ENCODE results near the gene C18orf54. TPM values are rescaled to one million over a fixed set of nuclear protein-coding genes. Genes with fewer than 3 reads are reported as not detected.
"Not testable (repeated sequence)": the region's sequence is repeated elsewhere in the genome, so short reads cannot be mapped to it uniquely, and the experiment has no call there.

The C18orf54 gene
- total RNA-seq, 3 donors from 2014 or later (not counting 1 experiment from before 2014, with no cell fraction given) = 1.8 to 3.2 (median 2.0) TPM

GRCh38 chr18:54382076-54382475 lies 24.4 kb downstream of the C18orf54 start:
- Mint-ChIP-seq H3K36me3 (no peaks in the 10 kb centered on the region), H3K4me1 (no peaks in the 10 kb centered on the region), H3K27ac (no peak overlapping the region), H3K9me3 (no peaks in the 10 kb centered on the region), H3K4me3 (no peak overlapping the region), H3K27me3 (ENCODE audit: low read depth in 2 of 2) (no peaks in the 10 kb centered on the region)
- DNase-seq = no peak
- no peaks in the 10 kb centered on the region for H3K36me3 ChIP-seq (ENCODE audit: control insufficient read depth, insufficient read depth, low read length)
- intact Hi-C loops (cut with micrococcal nuclease) = no loop called here
- H3K27me3 ChIP-seq (ENCODE audit: control insufficient read depth, insufficient read depth, low read length) = no peaks in the 10 kb centered on the region
- WGBS (ENCODE audit: insufficient coverage) = 100% methylated on average over 3 of the region's 3 CpGs
- H3K4me1 ChIP-seq (ENCODE audit: control insufficient read depth, insufficient read depth, low read length) = no peaks in the 10 kb centered on the region
- no peak overlapping the region for H3K27ac ChIP-seq (ENCODE audit: low read length)
- no peak overlapping the region for H3K4me3 ChIP-seq (ENCODE audit: low read length)
- no peak for ATAC-seq
- no peaks in the 10 kb centered on the region for H3K9me3 ChIP-seq (ENCODE audit: control insufficient read depth, insufficient read depth, low read length)
- no peak for TF ChIP-seq CTCF (IDR thresholded peaks at IDR 0.05)

DNA sequence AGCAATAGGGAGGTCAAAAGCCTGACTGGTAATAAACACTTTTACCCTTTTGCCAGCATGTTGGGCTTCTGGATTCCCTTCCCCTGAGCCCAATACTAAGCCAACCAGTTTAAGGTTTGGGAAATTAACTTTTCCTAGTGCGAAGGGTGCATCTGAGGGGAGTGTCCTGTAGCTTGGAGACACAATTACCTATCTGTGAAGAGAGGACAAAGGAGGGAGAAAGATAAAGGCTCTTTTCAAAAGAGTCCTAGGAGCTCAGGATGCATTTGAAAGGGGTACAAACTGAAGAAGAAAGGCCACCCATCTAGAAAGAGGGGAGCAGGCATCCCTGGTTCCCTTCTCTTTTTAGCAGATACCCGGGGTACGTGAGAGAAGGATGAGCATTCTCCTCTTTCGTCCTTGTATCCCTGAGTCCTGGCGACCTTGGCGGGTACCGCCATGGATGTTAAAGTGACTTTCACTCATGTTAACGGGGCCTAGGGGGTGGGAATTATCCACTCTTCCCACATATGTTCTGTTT lies 25.1 kb downstream of the C18orf54 start:
- DNase-seq (no peak), ATAC-seq (no peak)
- Histone ChIP-seq H3K27me3 (ENCODE audit: control insufficient read depth, insufficient read depth, low read length) (no peaks in the 10 kb centered on the region), H3K27ac (ENCODE audit: low read length) (no peak overlapping the region), H3K9me3 (ENCODE audit: control insufficient read depth, insufficient read depth, low read length) (no peaks in the 10 kb centered on the region), H3K4me3 (ENCODE audit: low read length) (no peak overlapping the region), H3K4me1 (ENCODE audit: control insufficient read depth, insufficient read depth, low read length) (no peaks in the 10 kb centered on the region), H3K36me3 (ENCODE audit: control insufficient read depth, insufficient read depth, low read length) (no peaks in the 10 kb centered on the region)
- TF ChIP-seq CTCF (IDR thresholded peaks at IDR 0.05) = no peak
- Mint-ChIP-seq H3K27me3 (ENCODE audit: low read depth in 2 of 2) (no peaks in the 10 kb centered on the region), H3K4me3 (no peak overlapping the region), H3K36me3 (no peaks in the 10 kb centered on the region), H3K9me3 (no peaks in the 10 kb centered on the region), H3K27ac (no peak overlapping the region), H3K4me1 (no peaks in the 10 kb centered on the region)
- WGBS (ENCODE audit: insufficient coverage) = 100% methylated on average over 8 of the region's 8 CpGs
- intact Hi-C loops (cut with micrococcal nuclease) = no loop called here

DNA sequence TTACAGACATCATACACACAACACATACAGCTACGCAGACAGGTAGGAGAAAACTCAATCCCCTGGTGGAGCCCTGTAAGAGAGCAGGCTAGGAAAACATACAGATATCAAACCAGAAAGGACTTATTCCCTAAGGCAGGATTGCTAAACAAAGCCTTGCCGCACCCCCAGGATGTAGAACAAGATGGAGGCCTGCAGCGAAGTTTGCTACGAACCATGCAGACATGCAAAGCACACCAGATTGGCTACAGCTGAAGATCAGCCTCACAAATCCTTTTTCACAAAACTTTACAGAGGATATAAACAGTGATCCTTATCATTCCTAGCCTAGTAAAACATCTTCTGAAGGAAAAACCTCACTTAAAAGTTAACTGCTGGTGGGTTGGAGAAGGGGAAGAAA lies 28.3 kb downstream of the C18orf54 start:
- 90% methylated on average over 4 of the region's 4 CpGs for WGBS (ENCODE audit: insufficient coverage)
- intact Hi-C loops (cut with micrococcal nuclease) = no loop called here
- Histone ChIP-seq H3K9me3 (ENCODE audit: control insufficient read depth, insufficient read depth, low read length) (no peaks in the 10 kb centered on the region), H3K27me3 (ENCODE audit: control insufficient read depth, insufficient read depth, low read length) (no peaks in the 10 kb centered on the region), H3K4me1 (ENCODE audit: control insufficient read depth, insufficient read depth, low read length) (peaks cover 5% of the 10 kb centered on the region), H3K36me3 (ENCODE audit: control insufficient read depth, insufficient read depth, low read length) (no peaks in the 10 kb centered on the region), H3K4me3 (ENCODE audit: low read length) (no peak overlapping the region), H3K27ac (ENCODE audit: low read length) (no peak overlapping the region)
- DNase-seq (no peak), ATAC-seq (no peak)
- peaks cover 13% of the 10 kb centered on the region in 2 donors for H3K4me1 Mint-ChIP-seq
- no peaks in the 10 kb centered on the region for H3K36me3 Mint-ChIP-seq
- H3K4me3 Mint-ChIP-seq = no peak overlapping the region
- H3K27me3 Mint-ChIP-seq (ENCODE audit: low read depth in 2 of 2) = no peaks in the 10 kb centered on the region
- no peaks in the 10 kb centered on the region for H3K9me3 Mint-ChIP-seq
- no peak overlapping the region for H3K27ac Mint-ChIP-seq
- TF ChIP-seq CTCF (IDR thresholded peaks at IDR 0.05) = no peak

DNA sequence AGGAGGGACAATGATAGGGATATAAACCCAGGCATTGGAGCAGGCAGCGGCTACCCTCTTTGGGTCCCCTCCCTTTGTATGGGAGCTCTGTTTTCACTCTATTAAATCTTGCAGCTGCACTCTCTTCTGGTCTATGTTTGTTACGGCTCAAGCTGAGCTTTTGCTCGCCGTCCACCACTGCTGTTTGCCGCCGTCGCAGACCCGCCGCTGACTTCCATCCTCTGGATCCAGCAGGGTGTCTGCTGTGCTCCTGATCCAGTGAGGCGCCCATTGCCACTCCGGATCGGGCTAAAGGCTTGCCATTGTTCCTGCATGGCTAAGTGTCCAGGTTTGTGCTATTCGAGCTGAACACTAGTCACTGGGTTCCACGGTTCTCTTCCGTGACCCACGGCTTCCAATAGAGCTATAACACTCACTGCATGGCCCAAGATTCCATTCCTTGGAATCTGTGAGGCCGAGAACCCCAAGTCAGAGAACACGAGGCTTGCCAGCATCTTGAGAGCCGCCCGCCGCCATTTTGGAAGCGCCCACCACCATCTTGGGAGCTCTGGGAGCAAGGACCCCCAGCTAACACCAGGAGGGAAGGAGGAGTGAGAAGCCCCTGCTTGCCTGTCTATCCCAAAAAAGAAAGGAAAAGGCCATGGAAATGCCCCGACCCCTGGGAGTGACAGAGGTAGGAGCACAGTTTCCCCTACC lies 29.2 kb downstream of the C18orf54 start:
- H3K9me3 ChIP-seq (ENCODE audit: control insufficient read depth, insufficient read depth, low read length); H3K27ac ChIP-seq (ENCODE audit: low read length); H3K27me3 Mint-ChIP-seq (ENCODE audit: low read depth in 2 of 2); H3K4me3 ChIP-seq (ENCODE audit: low read length); H3K4me3 Mint-ChIP-seq; H3K27ac Mint-ChIP-seq; H3K27me3 ChIP-seq (ENCODE audit: control insufficient read depth, insufficient read depth, low read length); H3K4me1 ChIP-seq (ENCODE audit: control insufficient read depth, insufficient read depth, low read length); DNase-seq; intact Hi-C loops (cut with micrococcal nuclease); H3K36me3 Mint-ChIP-seq; H3K9me3 Mint-ChIP-seq; ATAC-seq; H3K36me3 ChIP-seq (ENCODE audit: control insufficient read depth, insufficient read depth, low read length): not testable (repeated sequence)
- peaks cover 13% of the 10 kb centered on the region in 2 donors for H3K4me1 Mint-ChIP-seq
- WGBS (ENCODE audit: insufficient coverage) = 93% methylated on average over 23 of the region's 23 CpGs

Data from natural killer cell (primary cell).